GM12864 (cell line): ENCODE data around the gene SELPLG.

Experiments used
- DNase-seq: peaks from one replicate; pipeline ENCODE4 v3.0.0-alpha.2; 2011; ENCODE audit warnings: low read depth
- H3K4me3 ChIP-seq: 2 replicates; pipeline ENCODE4 v1.5.1; 2011; ENCODE audit warnings: mild to moderate bottlenecking, low read depth, low read length, control low read depth
- CTCF ChIP-seq: IDR thresholded peaks from 2 replicates; pipeline ENCODE4 v1.5.1; 2011; ENCODE audit warnings: low read depth, mild to moderate bottlenecking, moderate library complexity, low read length, control low read depth, inconsistent platforms; ENCODE audit errors: missing control alignments

SELPLG gene

GRCh38 chr12:108675792-108676191, 42.1 kb upstream of the SELPLG start:
- DNase-seq, result no peak
- no peak for TF ChIP-seq CTCF
- H3K4me3 ChIP-seq, result no peak overlapping the region

- DNase-seq, result no peak
- no peak for TF ChIP-seq CTCF
- H3K4me3 ChIP-seq, result no peak overlapping the region
These were observed 38.4 kb upstream of the SELPLG start for GRCh38 chr12:108672054-108672453.

GRCh38 chr12:108671110-108671509, 37.4 kb upstream of the SELPLG start:
- DNase-seq, result no peak
- H3K4me3 ChIP-seq, result no peak overlapping the region
- no peak for TF ChIP-seq CTCF

DNA sequence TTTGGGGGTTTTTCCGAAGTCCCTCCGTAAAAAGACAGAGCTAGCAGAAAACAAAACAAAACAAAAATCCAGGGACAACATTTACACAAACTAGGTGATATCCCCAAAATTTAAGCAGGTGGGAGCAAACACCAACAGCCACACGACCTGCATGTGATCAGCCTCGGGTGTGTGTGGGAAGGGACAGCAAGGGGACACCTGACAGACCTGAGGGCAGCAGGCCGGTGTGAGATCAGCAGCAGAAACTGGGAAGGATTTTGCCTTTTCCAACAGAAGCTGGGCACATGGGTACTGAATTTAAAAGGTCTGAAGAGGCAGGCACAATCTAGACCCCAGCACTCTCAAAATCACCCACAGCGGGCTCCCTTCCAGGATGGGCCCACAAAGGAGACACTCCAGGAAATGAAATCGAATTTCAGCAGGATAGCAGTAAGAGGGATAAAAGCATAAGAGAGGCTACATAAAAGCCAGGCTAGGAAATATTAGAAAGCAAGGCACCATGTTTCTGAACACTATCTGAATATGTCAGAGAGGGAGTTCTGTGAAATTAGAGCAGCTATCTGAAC, 36.5 kb upstream of the SELPLG start:
- no peak for TF ChIP-seq CTCF
- DNase-seq, result no peak
- H3K4me3 ChIP-seq, result no peak overlapping the region

GRCh38 chr12:108668542-108668941, 34.8 kb upstream of the SELPLG start:
- no peak overlapping the region for H3K4me3 ChIP-seq
- no peak for TF ChIP-seq CTCF
- no peak for DNase-seq

GRCh38 chr12:108668063-108668462, 34.4 kb upstream of the SELPLG start:
- no peak for DNase-seq
- H3K4me3 ChIP-seq, result no peak overlapping the region
- TF ChIP-seq CTCF, result no peak

DNA sequence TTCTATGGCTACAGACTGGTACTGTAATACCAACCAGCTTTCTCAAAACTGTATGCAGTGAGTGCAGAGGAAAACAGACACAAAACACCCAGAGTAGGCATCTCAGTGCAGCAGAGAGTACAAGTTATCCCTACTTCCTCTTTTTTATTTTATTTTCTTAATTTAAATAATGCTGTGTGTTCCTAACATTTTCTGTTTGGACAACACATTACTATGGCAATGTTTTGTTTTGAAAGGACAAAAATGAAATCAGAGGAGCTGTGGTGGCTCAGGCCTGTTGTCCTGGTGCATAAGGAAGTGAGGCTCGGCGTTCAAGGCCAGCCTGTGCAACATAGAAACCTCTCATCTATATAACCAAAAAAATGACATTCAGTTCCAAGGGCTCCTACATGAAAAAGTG, 33.7 kb upstream of the SELPLG start:
- no peak for DNase-seq
- no peak for TF ChIP-seq CTCF
- H3K4me3 ChIP-seq, result no peak overlapping the region
